Lung (tissue), 16 donors: ENCODE measurements around the gene GHSR. TPM values are rescaled to one million over a fixed set of nuclear protein-coding genes. Genes with fewer than 3 reads are reported as not detected.
"Not testable (repeated sequence)": the region's sequence is repeated elsewhere in the genome, so short reads cannot be mapped to it uniquely, and the experiment has no call there.

Experiments
- ATAC-seq: fragments of 200-7000 bp; cut with Tn5 transposase; one replicate; pipeline ENCODE4 v1.9.1; 2020; ENCODE audit warnings: moderate number of reproducible peaks; ENCODE audit not compliant: insufficient read depth, low FRiP score
- DNase-seq, 3 donors: peaks; one replicate each; pipeline ENCODE4 v3.0.0-alpha.2; 2013 to 2017
- H3K27ac ChIP-seq, 2 donors: one replicate each; pipeline ENCODE4 v1.5.1; 2013; ENCODE audit warnings: mild to moderate bottlenecking in 2 of 2, moderate library complexity in 2 of 2, control low read depth in 1 of 2, inconsistent platforms in 1 of 2, low read depth in 1 of 2, low read length in 1 of 2
- H3K27me3 ChIP-seq, 3 donors: one replicate each; pipeline ENCODE4 v1.5.1; 2013; ENCODE audit warnings: low read length in 2 of 3; ENCODE audit not compliant: control insufficient read depth in 3 of 3, insufficient read depth in 3 of 3
- H3K36me3 ChIP-seq, 4 donors: one replicate each; pipeline ENCODE4 v1.5.1; 2013; ENCODE audit warnings: low read length in 4 of 4, mild to moderate bottlenecking in 1 of 4, moderate library complexity in 1 of 4; ENCODE audit not compliant: control insufficient read depth in 4 of 4, insufficient read depth in 4 of 4
- H3K4me1 ChIP-seq, 5 donors: one replicate each; pipeline ENCODE4 v1.5.1; 2013; ENCODE audit warnings: low read length in 5 of 5, mild to moderate bottlenecking in 2 of 5, moderate library complexity in 1 of 5; ENCODE audit not compliant: control insufficient read depth in 5 of 5, insufficient read depth in 5 of 5
- H3K4me3 ChIP-seq: one replicate; pipeline ENCODE4 v1.5.1; 2013; ENCODE audit warnings: mild to moderate bottlenecking, control low read depth, moderate library complexity
- H3K9ac ChIP-seq, 2 donors: one replicate each; pipeline ENCODE4 v1.5.1; 2013; ENCODE audit warnings: low read length in 2 of 2, control low read depth in 1 of 2; ENCODE audit not compliant: insufficient read depth in 1 of 2
- H3K9me3 ChIP-seq, 4 donors: one replicate each; pipeline ENCODE4 v1.5.1; 2013; ENCODE audit warnings: low read length in 3 of 4, mild to moderate bottlenecking in 1 of 4, moderate library complexity in 1 of 4; ENCODE audit not compliant: control insufficient read depth in 4 of 4, insufficient read depth in 3 of 4
- WGBS, 2 donors: extraction: QIAGEN DNeasy Blood & Tissue Kit; methylation state at CpG; one replicate each; pipeline ENCODE4 v1.1.7; 2013; 5-methylcytosine and 5-hydroxymethylcytosine counted together
- long read RNA-seq, 5 donors: transcript quantifications; one replicate each; lab custom pipeline, GENCODE V29; 2026
- polyA plus RNA-seq, 2 donors: library from polyadenylated mRNA; stranded (reverse); fragments of 200-250 nt; gene quantifications; one replicate each; pipeline ENCODE4 v1.2.1, GENCODE V29; 2013
- total RNA-seq, 2 donors: library from RNA; depleted of rRNA in 1 of 2; stranded (reverse); fragments of >200 nt in 1 of 2; gene quantifications; one replicate each; pipeline ENCODE4 v1.2.1, GENCODE V29; 2014 to 2021
- TF ChIP-seq, protein P1 (sequence below): IDR thresholded peaks from 2 replicates; pipeline ENCODE4 v1.5.1; 2012; ENCODE audit warnings: mild to moderate bottlenecking; ENCODE audit errors: control extremely low read depth, extremely low read depth
- donor health status: control.
- donor health status: control.
- donor health status: Bipolar disorder and iron deficiency.
- donor health status: healthy.
- donor health status: DM: yes; HTN: yes; CAD: no.

The GHSR gene, protein sequence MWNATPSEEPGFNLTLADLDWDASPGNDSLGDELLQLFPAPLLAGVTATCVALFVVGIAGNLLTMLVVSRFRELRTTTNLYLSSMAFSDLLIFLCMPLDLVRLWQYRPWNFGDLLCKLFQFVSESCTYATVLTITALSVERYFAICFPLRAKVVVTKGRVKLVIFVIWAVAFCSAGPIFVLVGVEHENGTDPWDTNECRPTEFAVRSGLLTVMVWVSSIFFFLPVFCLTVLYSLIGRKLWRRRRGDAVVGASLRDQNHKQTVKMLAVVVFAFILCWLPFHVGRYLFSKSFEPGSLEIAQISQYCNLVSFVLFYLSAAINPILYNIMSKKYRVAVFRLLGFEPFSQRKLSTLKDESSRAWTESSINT
- total RNA-seq, result not detected
- polyA plus RNA-seq, result under 1 TPM in 1 of 2 donors, not detected in 1; 0.07 TPM
- long read RNA-seq, donor 1, result 0 reads
- long read RNA-seq, donor 2, result 0 reads
- long read RNA-seq, donor 3, result 0 reads
- long read RNA-seq, donor 4, result 0 reads
- long read RNA-seq, donor 5, result 0 reads

DNA sequence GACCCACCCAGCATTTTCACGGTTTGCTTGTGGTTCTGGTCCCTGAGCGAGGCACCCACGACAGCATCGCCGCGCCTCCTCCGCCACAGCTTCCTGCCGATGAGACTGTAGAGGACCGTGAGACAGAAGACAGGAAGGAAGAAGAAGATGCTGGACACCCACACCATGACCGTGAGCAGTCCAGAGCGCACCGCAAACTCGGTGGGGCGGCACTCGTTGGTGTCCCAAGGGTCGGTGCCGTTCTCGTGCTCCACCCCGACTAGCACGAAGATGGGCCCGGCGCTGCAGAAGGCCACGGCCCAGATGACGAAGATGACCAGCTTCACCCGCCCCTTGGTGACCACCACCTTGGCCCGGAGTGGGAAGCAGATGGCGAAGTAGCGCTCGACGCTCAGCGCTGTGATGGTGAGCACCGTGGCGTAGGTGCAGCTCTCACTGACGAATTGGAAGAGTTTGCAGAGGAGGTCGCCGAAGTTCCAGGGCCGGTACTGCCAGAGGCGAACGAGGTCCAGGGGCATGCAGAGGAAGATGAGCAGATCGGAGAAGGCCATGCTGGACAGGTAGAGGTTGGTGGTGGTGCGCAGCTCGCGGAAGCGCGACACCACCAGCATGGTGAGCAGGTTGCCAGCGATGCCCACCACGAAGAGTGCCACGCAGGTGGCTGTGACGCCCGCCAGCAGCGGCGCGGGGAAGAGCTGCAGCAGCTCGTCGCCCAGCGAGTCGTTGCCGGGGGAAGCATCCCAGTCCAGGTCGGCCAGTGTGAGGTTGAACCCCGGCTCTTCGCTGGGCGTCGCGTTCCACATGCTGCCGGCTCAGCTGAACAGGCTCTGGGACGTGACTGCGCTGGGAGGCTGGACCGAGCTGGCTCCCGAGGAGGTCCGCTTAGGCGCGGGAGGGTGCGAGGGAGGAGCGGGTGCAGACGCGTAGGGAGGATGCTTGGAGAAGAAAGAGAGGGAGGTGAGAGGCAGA is at the start of gene GHSR:
TSS of gene GHSR (minus strand) at position 846 of the 969 bp plus-strand sequence. CDS start at position 803, 43 bp downstream.
- peaks cover 0 to 16% (median 0%) of the 10 kb centered on the region in 5 donors for H3K4me1 ChIP-seq
- no peak within 1 kb of the TSS for H3K9ac ChIP-seq
- H3K27ac ChIP-seq, result no peak within 1 kb of the TSS
- no peak for ATAC-seq
- WGBS, 2 donors, result 8 to 9% methylated on average over 73 to 76 of the region's 76 CpGs
- H3K36me3 ChIP-seq, result no peaks in the 10 kb centered on the region
- H3K4me3 ChIP-seq, result no peak within 1 kb of the TSS
- H3K9me3 ChIP-seq, result peaks cover 0 to 19% (median 0%) of the 10 kb centered on the region in 4 donors
- no peak for DNase-seq
- peaks cover 0 to 85% (median 75%) of the 10 kb centered on the region in 3 donors for H3K27me3 ChIP-seq
- TF ChIP-seq, protein P1, sequence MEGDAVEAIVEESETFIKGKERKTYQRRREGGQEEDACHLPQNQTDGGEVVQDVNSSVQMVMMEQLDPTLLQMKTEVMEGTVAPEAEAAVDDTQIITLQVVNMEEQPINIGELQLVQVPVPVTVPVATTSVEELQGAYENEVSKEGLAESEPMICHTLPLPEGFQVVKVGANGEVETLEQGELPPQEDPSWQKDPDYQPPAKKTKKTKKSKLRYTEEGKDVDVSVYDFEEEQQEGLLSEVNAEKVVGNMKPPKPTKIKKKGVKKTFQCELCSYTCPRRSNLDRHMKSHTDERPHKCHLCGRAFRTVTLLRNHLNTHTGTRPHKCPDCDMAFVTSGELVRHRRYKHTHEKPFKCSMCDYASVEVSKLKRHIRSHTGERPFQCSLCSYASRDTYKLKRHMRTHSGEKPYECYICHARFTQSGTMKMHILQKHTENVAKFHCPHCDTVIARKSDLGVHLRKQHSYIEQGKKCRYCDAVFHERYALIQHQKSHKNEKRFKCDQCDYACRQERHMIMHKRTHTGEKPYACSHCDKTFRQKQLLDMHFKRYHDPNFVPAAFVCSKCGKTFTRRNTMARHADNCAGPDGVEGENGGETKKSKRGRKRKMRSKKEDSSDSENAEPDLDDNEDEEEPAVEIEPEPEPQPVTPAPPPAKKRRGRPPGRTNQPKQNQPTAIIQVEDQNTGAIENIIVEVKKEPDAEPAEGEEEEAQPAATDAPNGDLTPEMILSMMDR, result no peak

DNA sequence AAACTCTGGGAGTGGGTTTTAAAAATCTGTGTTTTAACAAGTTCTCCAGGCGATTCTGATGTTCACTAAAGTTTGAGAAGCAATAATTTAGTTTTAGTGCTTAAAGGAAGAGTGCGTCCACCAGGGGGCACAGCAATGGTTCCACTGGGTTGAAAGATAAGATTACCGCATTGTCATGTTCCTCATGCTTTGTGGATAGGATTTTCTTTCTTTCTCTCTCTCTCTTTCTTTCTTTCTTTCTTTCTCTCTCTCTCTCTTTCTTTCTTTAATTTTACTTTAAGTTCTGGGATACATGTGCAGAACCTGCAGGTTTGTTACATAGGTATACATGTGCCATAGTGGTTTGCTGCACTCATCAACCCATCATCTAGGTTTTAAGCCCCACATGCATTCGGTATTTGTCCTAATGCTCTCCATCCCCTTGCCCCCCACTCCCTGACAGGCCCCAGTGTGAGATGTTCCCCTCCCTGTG is 42.0 kb upstream of the GHSR start:
- not testable (repeated sequence) for H3K36me3 ChIP-seq, H3K4me1 ChIP-seq, H3K27ac ChIP-seq, H3K27me3 ChIP-seq, H3K9ac ChIP-seq, H3K4me3 ChIP-seq, H3K9me3 ChIP-seq, ATAC-seq
- 23 to 24% methylated on average over 4 of the region's 4 CpGs for WGBS, 2 donors
- peak; percentile 69 to 85 (median 76) for DNase-seq
- TF ChIP-seq, protein P1, result peak; percentile 73

DNA sequence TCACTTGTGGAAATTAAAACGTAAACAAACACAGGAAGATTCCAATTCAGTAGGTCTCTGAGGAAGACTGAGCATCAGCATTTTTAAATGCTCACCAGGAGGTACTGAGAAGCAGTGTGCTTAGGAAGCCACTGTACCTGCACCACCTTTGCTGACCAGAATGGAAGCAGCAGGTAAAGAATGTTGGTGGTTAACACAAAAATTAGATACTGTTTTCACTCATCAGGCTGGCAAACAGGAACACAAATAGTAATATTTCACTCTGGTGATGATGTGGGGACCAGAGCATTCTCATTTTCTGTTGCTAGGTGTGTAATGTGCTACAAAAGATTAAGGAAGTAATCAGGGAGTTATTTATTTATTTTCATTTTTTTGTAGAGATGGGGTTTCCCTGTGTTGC is 29.9 kb upstream of the GHSR start:
- WGBS, 2 donors, result 57 to 85% methylated on average over 1 of the region's 1 CpG
- Histone ChIP-seq H3K27me3 (no peaks in the 10 kb centered on the region), H3K9ac (no peak overlapping the region)

More for the DNA sequence above, 29.9 kb upstream of the GHSR start:
- no peak for ATAC-seq
- Histone ChIP-seq H3K27ac (no peak overlapping the region), H3K9me3 (no peaks in the 10 kb centered on the region), H3K4me1 (peaks cover 0 to 3% (median 0%) of the 10 kb centered on the region in 5 donors), H3K4me3 (no peak overlapping the region), H3K36me3 (no peaks in the 10 kb centered on the region)
- TF ChIP-seq, protein P1, result no peak
- DNase-seq, result no peak
